ENCODE measurements around the gene VIPR1. TPM values are rescaled to one million over a fixed set of nuclear protein-coding genes. Genes with fewer than 3 reads are reported as not detected.
"Not testable (repeated sequence)": the region's sequence is repeated elsewhere in the genome, so short reads cannot be mapped to it uniquely, and the experiment has no call there.

The VIPR1 gene
- total RNA-seq, 1 donor from 2014 or later = 1.9 TPM

DNA sequence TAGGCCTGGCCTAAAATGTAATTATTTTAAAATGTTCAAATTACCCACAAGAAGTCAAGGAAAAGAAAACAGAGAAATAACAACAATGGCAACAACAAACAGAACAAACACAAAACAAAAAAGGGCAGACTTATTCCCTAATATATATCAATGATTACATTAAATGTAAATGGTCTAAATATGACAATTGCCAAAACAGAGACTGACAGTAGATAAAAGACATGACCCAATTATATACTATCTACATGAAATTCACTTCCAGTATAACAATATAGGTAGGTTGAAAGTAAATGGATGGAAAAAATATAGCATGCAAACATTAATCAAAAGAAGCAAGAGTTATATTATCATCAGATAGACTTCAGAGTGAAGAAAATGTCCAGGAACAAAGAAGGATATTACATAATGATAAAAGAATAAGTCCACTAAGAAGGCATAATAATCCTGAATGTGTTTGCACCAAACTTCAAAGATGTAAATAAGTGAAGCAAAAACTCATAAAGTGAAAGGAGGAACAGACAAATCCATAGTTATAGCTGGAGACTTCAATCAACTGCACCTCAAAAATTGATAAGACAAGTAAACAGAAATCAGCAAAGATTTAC, 72.8 kb downstream of the VIPR1 start:
- no peak for DNase-seq (ENCODE audit: low read depth, low spot score)

- DNase-seq (ENCODE audit: low read depth, low spot score) = no peak
These were observed 75.6 kb downstream of the VIPR1 start for GRCh38 chr3:42578054-42578453.

DNA sequence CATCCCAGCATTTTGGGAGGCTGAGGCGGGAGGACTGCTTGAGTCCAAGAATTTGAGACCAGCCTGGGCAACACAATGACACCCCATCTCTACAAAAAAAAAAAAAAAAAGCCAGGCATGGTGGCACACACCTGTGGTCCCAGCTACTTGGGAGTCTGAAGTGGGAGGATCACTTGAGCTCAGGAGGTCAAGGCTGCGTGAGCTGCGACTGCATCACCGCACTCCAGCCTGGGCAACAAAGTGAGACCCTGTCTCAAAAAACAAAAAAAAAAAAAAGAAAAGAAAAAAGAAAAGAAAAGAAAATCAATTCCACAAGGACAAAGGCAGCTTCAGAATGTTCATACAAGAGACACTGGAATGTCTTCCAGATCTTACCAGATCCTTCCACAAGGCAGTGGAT, 76.9 kb downstream of the VIPR1 start:
- DNase-seq (ENCODE audit: low read depth, low spot score) = not testable (repeated sequence)

- DNase-seq (ENCODE audit: low read depth, low spot score) = no peak
These were observed 78.9 kb downstream of the VIPR1 start for GRCh38 chr3:42581400-42581708.

DNA sequence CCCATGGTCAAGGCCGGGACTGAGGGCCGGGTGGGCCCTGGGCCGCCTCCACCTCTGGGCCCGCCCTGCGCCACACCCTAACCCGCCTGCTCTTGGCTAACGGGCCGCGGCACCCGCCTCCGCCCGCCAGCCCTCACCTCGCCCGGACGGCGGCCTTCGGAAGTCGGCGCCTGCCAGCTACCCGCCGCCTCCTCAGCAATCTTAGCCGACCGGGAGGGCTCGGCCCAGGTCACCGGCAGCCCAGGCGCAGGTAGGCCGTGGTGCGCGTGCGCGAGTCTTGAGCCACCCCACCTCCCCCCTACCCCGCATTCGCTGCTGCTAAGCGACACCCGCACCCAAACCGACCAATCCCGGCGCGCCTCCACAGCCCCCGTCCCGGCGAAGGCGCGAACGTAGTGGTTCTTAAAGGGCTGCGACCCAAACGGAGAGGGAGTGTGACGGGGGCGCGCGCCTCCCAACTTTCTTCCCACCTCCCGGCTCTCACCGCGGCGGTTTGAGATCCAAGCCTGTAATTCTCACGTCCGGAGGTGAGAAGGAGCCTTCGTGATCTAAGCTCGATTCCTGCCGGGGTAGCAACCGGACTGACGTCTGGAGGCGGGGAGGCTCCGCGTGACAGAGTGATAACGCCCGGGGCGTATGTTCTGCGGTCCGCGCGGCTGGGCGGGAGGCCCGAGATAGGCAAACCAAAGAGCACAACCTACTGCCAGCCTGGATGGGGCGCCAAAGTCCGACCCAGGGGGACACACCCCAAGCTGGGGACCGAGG, 79.4 kb downstream of the VIPR1 start, which contains the start of gene SEC22C:
SEC22C (minus strand) TSS at position 259 of the 765 bp plus-strand sequence. CDS start 12,921 bp downstream, outside the sequence.
- peak; percentile 63 for DNase-seq (ENCODE audit: low read depth, low spot score)

DNA sequence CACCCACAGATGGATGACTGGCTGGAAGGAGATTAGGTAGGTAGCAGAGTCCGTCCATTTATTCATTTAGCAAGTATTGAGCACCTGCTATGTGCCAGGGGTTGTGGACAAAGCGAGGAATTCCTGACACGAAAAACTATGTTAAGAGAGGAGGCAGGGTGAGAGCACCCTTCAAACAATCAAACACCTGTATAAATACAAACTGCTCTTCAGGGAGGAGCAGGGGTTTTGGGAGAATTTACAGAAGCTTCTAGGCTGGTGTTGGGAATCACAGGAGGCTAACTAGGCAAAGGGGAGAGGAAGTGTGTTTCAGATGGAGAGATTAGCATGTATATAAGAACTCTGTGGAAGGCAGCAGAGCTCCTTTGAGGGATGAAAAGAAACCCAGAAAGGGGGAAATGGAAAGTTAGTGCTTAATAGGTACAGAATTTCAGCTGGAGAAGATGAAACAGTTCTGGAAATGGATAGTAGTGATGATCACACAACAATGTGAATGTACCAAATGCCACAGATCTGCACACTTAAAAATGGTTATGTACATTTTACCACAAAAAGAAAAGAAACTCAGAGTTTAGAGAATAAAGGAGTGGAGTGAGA, 80.1 kb downstream of the VIPR1 start:
- no peak for DNase-seq (ENCODE audit: low read depth, low spot score)

Other genes starting within 250 kb of the VIPR1 start
- not detected in 2 replicates for gene CCK, start 236.5 kb upstream of the VIPR1 start, total RNA-seq
- not detected in 2 replicates for gene LYZL4, start 92.0 kb upstream of the VIPR1 start, total RNA-seq
- 79.9 and 96.4 TPM in 2 replicates for gene SEC22C, start 79.3 kb downstream of the VIPR1 start, total RNA-seq
- 34.2 and 40.9 TPM in 2 replicates for gene SS18L2, start 88.2 kb downstream of the VIPR1 start, total RNA-seq
- 42.3 and 57.4 TPM in 2 replicates for gene NKTR, start 98.0 kb downstream of the VIPR1 start, total RNA-seq
- 17.3 and 22.4 TPM in 2 replicates for gene ZBTB47, start 151.1 kb downstream of the VIPR1 start, total RNA-seq
- gene KLHL40, start 182.9 kb downstream of the VIPR1 start, total RNA-seq = not detected in 2 replicates
- gene HHATL, start 200.2 kb downstream of the VIPR1 start, total RNA-seq = not detected in 2 replicates

Measured in pulmonary artery endothelial cell (primary cell).